ENCODE measurements around the gene ATAD2B. TPM values are rescaled to one million over a fixed set of nuclear protein-coding genes. Genes with fewer than 3 reads are reported as not detected.

ATAD2B gene
- total and polyA plus RNA-seq, 4 donors, result 2.3 to 16.2 (median 11.5) TPM

DNA sequence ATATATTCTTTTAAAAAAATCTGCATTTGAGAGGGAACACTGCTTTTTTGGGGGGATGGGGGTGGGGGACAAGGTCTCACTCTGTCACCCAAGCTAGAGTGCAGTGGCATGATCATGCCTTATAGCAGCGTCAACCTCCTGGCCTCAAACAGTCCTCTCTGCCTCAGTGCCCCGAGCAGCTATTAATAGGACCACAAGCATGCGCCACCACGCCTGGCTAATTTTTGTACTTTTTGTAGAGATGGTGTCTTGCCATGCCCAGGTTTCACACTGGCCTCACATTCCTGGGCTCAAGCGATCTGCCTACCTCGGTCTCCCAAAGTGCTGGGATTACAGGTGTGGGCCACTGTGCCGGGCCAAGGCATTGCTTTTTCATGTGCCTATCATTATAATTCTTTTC lies 154.2 kb downstream of the ATAD2B start:
- H3K4me1 ChIP-seq (ENCODE audit: control insufficient read depth in 4 of 4, insufficient read depth in 4 of 4, low read length in 3 of 4), result no peaks in the 10 kb centered on the region
- peaks cover 1 to 22% (median 18%) of the 10 kb centered on the region in 4 donors for H3K36me3 ChIP-seq (ENCODE audit: control insufficient read depth in 4 of 4, insufficient read depth in 3 of 4, low read depth in 1 of 4, low read length in 3 of 4)
- H3K9me3 ChIP-seq (ENCODE audit: control insufficient read depth in 4 of 4, low read length in 3 of 4), result peaks cover 0 to 2% (median 0%) of the 10 kb centered on the region in 4 donors
- no peak overlapping the region for H3K27ac ChIP-seq (ENCODE audit: low read depth in 1 of 2, low read length in 2 of 2)
- 97% methylated on average over 7 of the region's 7 CpGs for WGBS
- TF ChIP-seq SP1 (IDR thresholded peaks at IDR 0.05) (no peak), RXRA (IDR thresholded peaks at IDR 0.05) (no peak), NR2F2 (IDR thresholded peaks at IDR 0.05) (no peak), RAD21 (IDR thresholded peaks at IDR 0.05) (no peak), HNF4A (conservative IDR thresholded peaks at IDR 0.05) (no peak), TAF1 (conservative IDR thresholded peaks at IDR 0.05) (no peak), GABPA (IDR thresholded peaks at IDR 0.05 in 1 of 2, conservative IDR thresholded peaks at IDR 0.05 in 1 of 2) (no peak), FOXA2 (IDR thresholded peaks at IDR 0.05) (no peak), HNF4G (IDR thresholded peaks at IDR 0.05) (no peak), EGR1 (IDR thresholded peaks at IDR 0.05; ENCODE audit: low read depth in 2 of 2) (no peak), YY1 (IDR thresholded peaks at IDR 0.05) (no peak), JUND (IDR thresholded peaks at IDR 0.05) (no peak)
- TF ChIP-seq, protein P1, sequence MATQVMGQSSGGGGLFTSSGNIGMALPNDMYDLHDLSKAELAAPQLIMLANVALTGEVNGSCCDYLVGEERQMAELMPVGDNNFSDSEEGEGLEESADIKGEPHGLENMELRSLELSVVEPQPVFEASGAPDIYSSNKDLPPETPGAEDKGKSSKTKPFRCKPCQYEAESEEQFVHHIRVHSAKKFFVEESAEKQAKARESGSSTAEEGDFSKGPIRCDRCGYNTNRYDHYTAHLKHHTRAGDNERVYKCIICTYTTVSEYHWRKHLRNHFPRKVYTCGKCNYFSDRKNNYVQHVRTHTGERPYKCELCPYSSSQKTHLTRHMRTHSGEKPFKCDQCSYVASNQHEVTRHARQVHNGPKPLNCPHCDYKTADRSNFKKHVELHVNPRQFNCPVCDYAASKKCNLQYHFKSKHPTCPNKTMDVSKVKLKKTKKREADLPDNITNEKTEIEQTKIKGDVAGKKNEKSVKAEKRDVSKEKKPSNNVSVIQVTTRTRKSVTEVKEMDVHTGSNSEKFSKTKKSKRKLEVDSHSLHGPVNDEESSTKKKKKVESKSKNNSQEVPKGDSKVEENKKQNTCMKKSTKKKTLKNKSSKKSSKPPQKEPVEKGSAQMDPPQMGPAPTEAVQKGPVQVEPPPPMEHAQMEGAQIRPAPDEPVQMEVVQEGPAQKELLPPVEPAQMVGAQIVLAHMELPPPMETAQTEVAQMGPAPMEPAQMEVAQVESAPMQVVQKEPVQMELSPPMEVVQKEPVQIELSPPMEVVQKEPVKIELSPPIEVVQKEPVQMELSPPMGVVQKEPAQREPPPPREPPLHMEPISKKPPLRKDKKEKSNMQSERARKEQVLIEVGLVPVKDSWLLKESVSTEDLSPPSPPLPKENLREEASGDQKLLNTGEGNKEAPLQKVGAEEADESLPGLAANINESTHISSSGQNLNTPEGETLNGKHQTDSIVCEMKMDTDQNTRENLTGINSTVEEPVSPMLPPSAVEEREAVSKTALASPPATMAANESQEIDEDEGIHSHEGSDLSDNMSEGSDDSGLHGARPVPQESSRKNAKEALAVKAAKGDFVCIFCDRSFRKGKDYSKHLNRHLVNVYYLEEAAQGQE (IDR thresholded peaks at IDR 0.05), result no peak
- TF ChIP-seq, protein P2, sequence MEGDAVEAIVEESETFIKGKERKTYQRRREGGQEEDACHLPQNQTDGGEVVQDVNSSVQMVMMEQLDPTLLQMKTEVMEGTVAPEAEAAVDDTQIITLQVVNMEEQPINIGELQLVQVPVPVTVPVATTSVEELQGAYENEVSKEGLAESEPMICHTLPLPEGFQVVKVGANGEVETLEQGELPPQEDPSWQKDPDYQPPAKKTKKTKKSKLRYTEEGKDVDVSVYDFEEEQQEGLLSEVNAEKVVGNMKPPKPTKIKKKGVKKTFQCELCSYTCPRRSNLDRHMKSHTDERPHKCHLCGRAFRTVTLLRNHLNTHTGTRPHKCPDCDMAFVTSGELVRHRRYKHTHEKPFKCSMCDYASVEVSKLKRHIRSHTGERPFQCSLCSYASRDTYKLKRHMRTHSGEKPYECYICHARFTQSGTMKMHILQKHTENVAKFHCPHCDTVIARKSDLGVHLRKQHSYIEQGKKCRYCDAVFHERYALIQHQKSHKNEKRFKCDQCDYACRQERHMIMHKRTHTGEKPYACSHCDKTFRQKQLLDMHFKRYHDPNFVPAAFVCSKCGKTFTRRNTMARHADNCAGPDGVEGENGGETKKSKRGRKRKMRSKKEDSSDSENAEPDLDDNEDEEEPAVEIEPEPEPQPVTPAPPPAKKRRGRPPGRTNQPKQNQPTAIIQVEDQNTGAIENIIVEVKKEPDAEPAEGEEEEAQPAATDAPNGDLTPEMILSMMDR (IDR thresholded peaks at IDR 0.05; ENCODE audit: low read depth, low read length, missing input control), result no peak
- TF ChIP-seq, protein P3, sequence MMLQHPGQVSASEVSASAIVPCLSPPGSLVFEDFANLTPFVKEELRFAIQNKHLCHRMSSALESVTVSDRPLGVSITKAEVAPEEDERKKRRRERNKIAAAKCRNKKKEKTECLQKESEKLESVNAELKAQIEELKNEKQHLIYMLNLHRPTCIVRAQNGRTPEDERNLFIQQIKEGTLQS (IDR thresholded peaks at IDR 0.05), result no peak
- no peaks in the 10 kb centered on the region for H3K27me3 ChIP-seq (ENCODE audit: control insufficient read depth in 4 of 4, insufficient read depth in 4 of 4, low read length in 3 of 4)
- DNase-seq (ENCODE audit: low spot score), result no peak
- H3K4me3 ChIP-seq (ENCODE audit: low read depth in 1 of 3, low read length in 3 of 3), result no peak overlapping the region
- no peak overlapping the region for H3K9ac ChIP-seq (ENCODE audit: low read depth in 1 of 2, low read length in 2 of 2)

DNA sequence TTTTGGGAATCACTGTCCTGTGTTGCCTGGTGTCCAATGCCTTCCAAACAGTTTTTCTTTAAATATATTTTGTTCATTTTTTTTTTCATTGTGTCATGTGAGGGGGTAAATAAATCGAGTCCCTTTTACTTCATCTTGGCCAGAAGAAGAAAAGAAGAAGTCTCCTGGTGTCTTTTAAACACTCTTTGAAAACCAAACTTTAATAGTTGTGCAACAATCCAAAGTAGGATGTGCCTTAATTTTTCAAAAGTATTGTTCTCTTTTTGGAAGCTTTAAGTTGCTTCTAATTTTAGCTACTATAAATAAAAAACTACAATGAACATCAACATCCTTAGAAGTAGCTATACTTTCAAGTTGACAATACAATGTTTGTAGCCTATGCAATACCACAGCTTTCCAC lies 154.9 kb downstream of the ATAD2B start:
- no peaks in the 10 kb centered on the region for H3K27me3 ChIP-seq (ENCODE audit: control insufficient read depth in 4 of 4, insufficient read depth in 4 of 4, low read length in 3 of 4)
- WGBS, result 88% methylated on average over 1 of the region's 1 CpG
- peaks cover 1 to 19% (median 18%) of the 10 kb centered on the region in 4 donors for H3K36me3 ChIP-seq (ENCODE audit: control insufficient read depth in 4 of 4, insufficient read depth in 3 of 4, low read depth in 1 of 4, low read length in 3 of 4)
- DNase-seq (ENCODE audit: low spot score), result no peak
- H3K27ac ChIP-seq (ENCODE audit: low read depth in 1 of 2, low read length in 2 of 2), result no peak overlapping the region
- no peak overlapping the region for H3K9ac ChIP-seq (ENCODE audit: low read depth in 1 of 2, low read length in 2 of 2)
- peaks cover 0 to 2% (median 0%) of the 10 kb centered on the region in 4 donors for H3K9me3 ChIP-seq (ENCODE audit: control insufficient read depth in 4 of 4, low read length in 3 of 4)
- TF ChIP-seq, protein P2 (IDR thresholded peaks at IDR 0.05; ENCODE audit: low read depth, low read length, missing input control), result no peak
- TF ChIP-seq SP1 (IDR thresholded peaks at IDR 0.05) (no peak), HNF4G (IDR thresholded peaks at IDR 0.05) (no peak), NR2F2 (IDR thresholded peaks at IDR 0.05) (no peak), FOXA1 (IDR thresholded peaks at IDR 0.05) (no peak)
- TF ChIP-seq, protein P4, sequence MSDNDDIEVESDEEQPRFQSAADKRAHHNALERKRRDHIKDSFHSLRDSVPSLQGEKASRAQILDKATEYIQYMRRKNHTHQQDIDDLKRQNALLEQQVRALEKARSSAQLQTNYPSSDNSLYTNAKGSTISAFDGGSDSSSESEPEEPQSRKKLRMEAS (IDR thresholded peaks at IDR 0.05), result no peak
- H3K4me3 ChIP-seq (ENCODE audit: low read depth in 1 of 3, low read length in 3 of 3), result no peak overlapping the region
- no peaks in the 10 kb centered on the region for H3K4me1 ChIP-seq (ENCODE audit: control insufficient read depth in 4 of 4, insufficient read depth in 4 of 4, low read length in 3 of 4)
